K562 (cell line): Measurements from ENCODE around the gene DNAJB13. TPM values are rescaled to one million over a fixed set of nuclear protein-coding genes. Genes with fewer than 3 reads are reported as not detected.

Experiments
- ARID1B ChIP-seq: fragments of 450-650 bp; IDR thresholded peaks from 2 replicates; pipeline ENCODE4 v1.6.1; 2016; ENCODE audit warnings: antibody characterized with exemption, mild to moderate bottlenecking, inconsistent platforms
- ARNT ChIP-seq, 2 experiments: fragments of 450-650 bp; IDR thresholded peaks; 2 replicates each; pipeline ENCODE4 v1.6.1; 2016; ENCODE audit warnings: mild to moderate bottlenecking in 1 of 2
- CHD2 ChIP-seq: IDR thresholded peaks from 2 replicates; pipeline ENCODE4 v1.6.1; 2011; ENCODE audit warnings: low read depth, low read length
- CREM ChIP-seq: IDR thresholded peaks from 2 replicates; pipeline ENCODE4 v1.6.1; 2014; ENCODE audit warnings: antibody characterized with exemption, low read depth
- ELF2 ChIP-seq: fragments of 250-450 bp; sonication (Bioruptor Pico); IDR thresholded peaks from 2 replicates; pipeline ENCODE4 v1.5.0; 2021; ENCODE audit warnings: mild to moderate bottlenecking
- EP300 ChIP-seq: IDR thresholded peaks from 2 replicates; pipeline ENCODE4 v1.6.1; 2012; ENCODE audit warnings: low read length, improper control_type of control experiment
- JUND ChIP-seq, 2 experiments: IDR thresholded peaks; 2 replicates in 1 of 2; 3 replicates in 1 of 2; pipeline ENCODE4 v1.6.1; 2011; ENCODE audit warnings: borderline replicate concordance in 2 of 2, low read depth in 2 of 2, low read length in 2 of 2, improper control_type of control experiment in 1 of 2, missing biosample characterization in 1 of 2, missing genetic modification characterization in 1 of 2, missing genetic modification reagents in 1 of 2
- KLF16 ChIP-seq: IDR thresholded peaks from 2 replicates; pipeline ENCODE4 v1.6.1; 2016; ENCODE audit warnings: antibody characterized with exemption
- MAZ ChIP-seq, 2 experiments: fragments of 450-650 bp in 1 of 2; sonication (generic) in 1 of 2; formaldehyde crosslinking; IDR thresholded peaks in 1 of 2; conservative IDR thresholded peaks in 1 of 2; 2 replicates each; pipeline versions ENCODE4 v1.4.0 to v1.5.0; 2020; ENCODE audit warnings: mild to moderate bottlenecking in 1 of 2, missing genetic modification reagents in 1 of 2
- MIER1 ChIP-seq: fragments of 450-650 bp; IDR thresholded peaks from 2 replicates; pipeline ENCODE4 v1.6.1; 2016; ENCODE audit warnings: antibody characterized with exemption, mild to moderate bottlenecking, low read depth
- MTA1 ChIP-seq: fragments of 450-650 bp; IDR thresholded peaks from 2 replicates; pipeline ENCODE4 v1.6.1; 2017; ENCODE audit warnings: borderline replicate concordance
- NEUROD1 ChIP-seq: fragments of 150-350 bp; IDR thresholded peaks from 2 replicates; pipeline ENCODE4 v1.6.1; 2014; ENCODE audit warnings: borderline replicate concordance, low read length, low read depth; ENCODE audit not compliant: partially characterized antibody
- POLR2H ChIP-seq: IDR thresholded peaks from 2 replicates; pipeline ENCODE4 v1.6.1; 2016; ENCODE audit warnings: missing genetic modification characterization, low read depth, mild to moderate bottlenecking, control low read depth, missing compliant biosample characterization, moderate library complexity
- POU5F1 ChIP-seq: fragments of 150-350 bp; IDR thresholded peaks from 2 replicates; pipeline ENCODE4 v1.6.1; 2014; ENCODE audit warnings: borderline replicate concordance, low read length, low read depth, mild to moderate bottlenecking; ENCODE audit not compliant: partially characterized antibody
- RBFOX2 ChIP-seq: fragments of 200-400 bp; formaldehyde crosslinking; IDR thresholded peaks from 2 replicates; pipeline ENCODE4 v1.6.1; 2017; ENCODE audit warnings: low read depth, mild to moderate bottlenecking, low read length, moderate library complexity
- TAF7 ChIP-seq: fragments of 450-650 bp; IDR thresholded peaks from 2 replicates; pipeline ENCODE4 v1.6.1; 2016; ENCODE audit warnings: missing genetic modification characterization, missing compliant biosample characterization
- TCF7 ChIP-seq: sonication (generic); IDR thresholded peaks from 2 replicates; pipeline ENCODE4 v1.6.1; 2016; ENCODE audit warnings: antibody characterized with exemption, borderline replicate concordance
- XRCC5 ChIP-seq: fragments of 200-400 bp; formaldehyde crosslinking; IDR thresholded peaks from 2 replicates; pipeline ENCODE4 v1.6.1; 2017; ENCODE audit warnings: low read depth, mild to moderate bottlenecking, low read length
- ZKSCAN1 ChIP-seq: fragments of 150-350 bp; IDR thresholded peaks from 2 replicates; pipeline ENCODE4 v1.6.1; 2016; ENCODE audit warnings: low read depth, low read length
- ZNF311 ChIP-seq: fragments of 250-450 bp; sonication (Bioruptor Pico); IDR thresholded peaks from 2 replicates; pipeline ENCODE4 v1.4.0; 2020; ENCODE audit warnings: mild to moderate bottlenecking, moderate library complexity
- ZNF76 ChIP-seq: fragments of 250-450 bp; sonication (Bioruptor Pico); IDR thresholded peaks from 2 replicates; pipeline ENCODE4 v1.4.0; 2020; ENCODE audit warnings: mild to moderate bottlenecking, moderate library complexity, borderline replicate concordance
- polyA plus RNA-seq, 8 experiments: library from polyadenylated mRNA; depleted of rRNA in 4 of 8; stranded (reverse) in 5 of 8; unstranded in 3 of 8; fragments of >200 nt; fragmentation: Nextera tagmentation in 2 of 8; fragmentation: Illumina TruSeq in 1 of 8; extraction: Ambion mirVana in 2 of 8; extraction: Trizol in 1 of 8; gene quantifications; 2 replicates each; pipeline versions ENCODE4 v1.2.1 to v1.2.3, GENCODE V29; 2011 to 2014; ENCODE audit warnings: inconsistent platforms in 1 of 8, missing spikeins in 1 of 8
- total RNA-seq, 7 experiments: library from RNA; depleted of rRNA in 6 of 7; stranded (reverse); fragments of >200 nt in 6 of 7; fragmentation: Illumina TruSeq in 2 of 7; extraction: Trizol in 2 of 7; gene quantifications; 2 replicates each; pipeline versions ENCODE4 v1.2.1 to v1.2.3, GENCODE V29; 2011 to 2021; ENCODE audit warnings: low replicate concordance in 1 of 7
- TF ChIP-seq, protein P1 (sequence below): fragments of 250-450 bp; sonication (Bioruptor Pico); IDR thresholded peaks from 2 replicates; pipeline ENCODE4 v1.5.0; 2021
- TF ChIP-seq, protein P2 (sequence below): fragments of 450-650 bp; IDR thresholded peaks from 2 replicates; pipeline ENCODE4 v1.6.1; 2016
- TF ChIP-seq, protein P3 (sequence below): fragments of 250-450 bp; sonication (Bioruptor Pico); IDR thresholded peaks from 2 replicates; pipeline ENCODE4 v1.5.1; 2021; ENCODE audit warnings: mild to moderate bottlenecking
- TF ChIP-seq, protein P4 (sequence below): IDR thresholded peaks from 2 replicates; pipeline ENCODE4 v1.6.1; 2011; ENCODE audit not compliant: insufficient read length; ENCODE audit errors: extremely low read depth

Gene DNAJB13
- total and polyA plus RNA-seq, 9 of the 15 experiments (the other 6 are each of a cell fraction or from before 2014, with no cell fraction given) = 0.14 TPM; not detected in 8

DNA sequence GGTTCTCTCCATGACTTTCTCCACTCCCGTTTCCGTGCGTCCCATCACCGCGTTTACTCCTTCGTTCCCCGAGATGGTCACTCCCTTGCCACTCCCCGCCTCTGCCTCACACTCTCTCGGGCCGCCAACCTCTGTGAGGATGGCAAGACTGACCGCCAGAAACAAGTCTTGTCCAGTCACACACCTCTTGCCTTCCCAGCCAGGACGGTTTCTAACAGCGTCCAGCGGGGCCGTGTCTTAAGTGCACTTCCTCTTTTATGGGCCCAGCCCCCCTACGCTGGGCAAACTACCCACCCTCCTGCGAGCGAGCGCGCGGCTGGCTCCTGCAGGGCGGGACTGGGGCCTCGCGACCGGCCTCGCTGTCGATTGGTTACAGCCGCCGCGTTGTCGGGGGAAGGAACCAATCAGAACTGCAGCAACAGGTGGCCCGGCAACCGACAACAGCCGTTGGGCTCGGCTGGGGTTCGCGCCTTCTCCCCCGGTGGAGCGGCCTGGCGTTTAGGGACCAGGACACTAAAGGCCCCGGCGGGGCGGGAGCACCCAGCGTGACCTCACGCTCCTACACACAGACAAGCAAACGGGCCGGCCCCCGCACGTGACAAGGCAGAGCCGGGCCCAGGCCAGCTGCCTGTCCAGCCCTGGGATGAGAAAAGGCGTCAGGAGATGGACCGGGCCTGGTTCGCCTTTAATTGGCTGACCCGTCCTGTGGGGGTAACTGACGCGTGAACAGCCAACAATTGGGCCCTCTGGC, 32.3 kb downstream of the DNAJB13 start (continued):
- peak; percentile 76 to 94; a peak in 3 of 4 replicates for TF ChIP-seq MAZ (CRISPR knock-in tag; conservative IDR thresholded peaks at IDR 0.05 in 1 of 2, IDR thresholded peaks at IDR 0.05 in 1 of 2)
- TF ChIP-seq POU5F1 = no peak
- TF ChIP-seq TCF7 = no peak
- TF ChIP-seq CREM = peak; percentile 80
- TF ChIP-seq ZKSCAN1 = peak; percentile 79
- TF ChIP-seq CHD2 = peak; percentile 61; the same call in 1 of the 2 replicates
- TF ChIP-seq, protein P1, sequence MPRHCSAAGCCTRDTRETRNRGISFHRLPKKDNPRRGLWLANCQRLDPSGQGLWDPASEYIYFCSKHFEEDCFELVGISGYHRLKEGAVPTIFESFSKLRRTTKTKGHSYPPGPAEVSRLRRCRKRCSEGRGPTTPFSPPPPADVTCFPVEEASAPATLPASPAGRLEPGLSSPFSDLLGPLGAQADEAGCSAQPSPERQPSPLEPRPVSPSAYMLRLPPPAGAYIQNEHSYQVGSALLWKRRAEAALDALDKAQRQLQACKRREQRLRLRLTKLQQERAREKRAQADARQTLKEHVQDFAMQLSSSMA = no peak
- TF ChIP-seq ELF2 (CRISPR knock-in tag) = no peak
- peak; percentile 26; the same call in 1 of the 2 replicates for TF ChIP-seq MIER1
- peak; percentile 31; the same call in 1 of the 2 replicates for TF ChIP-seq KLF16
- TF ChIP-seq NEUROD1 = peak; percentile 82
- TF ChIP-seq, protein P2, sequence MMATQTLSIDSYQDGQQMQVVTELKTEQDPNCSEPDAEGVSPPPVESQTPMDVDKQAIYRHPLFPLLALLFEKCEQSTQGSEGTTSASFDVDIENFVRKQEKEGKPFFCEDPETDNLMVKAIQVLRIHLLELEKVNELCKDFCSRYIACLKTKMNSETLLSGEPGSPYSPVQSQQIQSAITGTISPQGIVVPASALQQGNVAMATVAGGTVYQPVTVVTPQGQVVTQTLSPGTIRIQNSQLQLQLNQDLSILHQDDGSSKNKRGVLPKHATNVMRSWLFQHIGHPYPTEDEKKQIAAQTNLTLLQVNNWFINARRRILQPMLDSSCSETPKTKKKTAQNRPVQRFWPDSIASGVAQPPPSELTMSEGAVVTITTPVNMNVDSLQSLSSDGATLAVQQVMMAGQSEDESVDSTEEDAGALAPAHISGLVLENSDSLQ = peak; percentile 79
- peak; percentile 70 for TF ChIP-seq ARID1B
- peak; percentile 64 for TF ChIP-seq JUND (IDR thresholded peaks at IDR 0.05; ENCODE audit: borderline replicate concordance, low read depth, low read length)
- no peak; the same call in 2 of the 3 replicates for TF ChIP-seq JUND (tag; IDR thresholded peaks at IDR 0.05; ENCODE audit: borderline replicate concordance, low read depth, low read length)
- peak; percentile 84 for TF ChIP-seq ZNF76 (CRISPR knock-in tag)
- TF ChIP-seq, protein P3, sequence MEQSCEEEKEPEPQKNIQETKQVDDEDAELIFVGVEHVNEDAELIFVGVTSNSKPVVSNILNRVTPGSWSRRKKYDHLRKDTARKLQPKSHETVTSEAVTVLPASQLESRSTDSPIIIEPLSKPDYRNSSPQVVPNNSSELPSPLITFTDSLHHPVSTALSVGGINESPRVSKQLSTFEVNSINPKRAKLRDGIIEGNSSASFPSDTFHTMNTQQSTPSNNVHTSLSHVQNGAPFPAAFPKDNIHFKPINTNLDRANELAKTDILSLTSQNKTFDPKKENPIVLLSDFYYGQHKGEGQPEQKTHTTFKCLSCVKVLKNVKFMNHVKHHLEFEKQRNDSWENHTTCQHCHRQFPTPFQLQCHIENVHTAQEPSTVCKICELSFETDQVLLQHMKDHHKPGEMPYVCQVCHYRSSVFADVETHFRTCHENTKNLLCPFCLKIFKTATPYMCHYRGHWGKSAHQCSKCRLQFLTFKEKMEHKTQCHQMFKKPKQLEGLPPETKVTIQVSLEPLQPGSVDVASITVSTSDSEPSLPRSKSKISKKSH (CRISPR knock-in tag) = no peak
- peak; percentile 55; the same call in 1 of the 2 replicates for TF ChIP-seq ZNF311
- TF ChIP-seq EP300 = peak; percentile 62
- peak; percentile 91 for TF ChIP-seq TAF7 (tag)
- TF ChIP-seq POLR2H (tag) = peak; percentile 87
- TF ChIP-seq XRCC5 = 0 out of 2 replicates have a peak, but pooled peaks have one; percentile 64
- TF ChIP-seq MTA1 = peak; percentile 58; the same call in 1 of the 2 replicates
- peak; percentile 95 for TF ChIP-seq RBFOX2
- TF ChIP-seq ARNT (IDR thresholded peaks at IDR 0.05) = peak in 1 of 2 experiments; percentile 67; a peak in 1 of 4 replicates
- TF ChIP-seq, protein P4, sequence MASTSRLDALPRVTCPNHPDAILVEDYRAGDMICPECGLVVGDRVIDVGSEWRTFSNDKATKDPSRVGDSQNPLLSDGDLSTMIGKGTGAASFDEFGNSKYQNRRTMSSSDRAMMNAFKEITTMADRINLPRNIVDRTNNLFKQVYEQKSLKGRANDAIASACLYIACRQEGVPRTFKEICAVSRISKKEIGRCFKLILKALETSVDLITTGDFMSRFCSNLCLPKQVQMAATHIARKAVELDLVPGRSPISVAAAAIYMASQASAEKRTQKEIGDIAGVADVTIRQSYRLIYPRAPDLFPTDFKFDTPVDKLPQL = peak; percentile 28
